ENCODE results near the gene ZC2HC1B. TPM values are rescaled to one million over a fixed set of nuclear protein-coding genes. Genes with fewer than 3 reads are reported as not detected.

ZC2HC1B gene
- total and polyA plus RNA-seq, 8 donors, result not detected

DNA sequence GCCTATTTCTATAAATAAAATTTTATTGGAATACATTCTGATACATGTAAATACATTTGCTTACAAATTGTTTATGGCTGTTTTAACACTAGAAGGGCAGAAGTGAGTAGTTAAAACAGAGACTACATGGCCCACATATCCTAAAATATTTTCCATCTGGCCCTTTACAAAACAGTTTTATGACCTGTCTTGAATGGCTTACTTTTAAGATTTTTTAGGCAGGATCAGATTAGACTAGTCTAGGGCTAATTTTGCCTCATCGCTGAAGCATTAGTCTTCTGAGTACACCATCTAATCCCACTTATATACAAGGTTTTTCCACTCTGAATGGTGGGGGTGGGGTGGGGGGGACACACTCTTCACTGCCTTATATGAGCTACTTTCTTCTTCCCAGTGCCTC is 116.6 kb downstream of the ZC2HC1B start:
- Histone ChIP-seq H3K27me3 (no peaks in the 10 kb centered on the region), H3K27ac (no peak overlapping the region), H3K4me3 (no peak overlapping the region), H3K4me1 (no peaks in the 10 kb centered on the region), H3K9me3 (no peaks in the 10 kb centered on the region), H3K36me3 (no peaks in the 10 kb centered on the region)
- intact Hi-C loops (cut with DNase I), result no loop called here
- no peak for DNase-seq
- no peak for ATAC-seq
- TF ChIP-seq CTCF (IDR thresholded peaks at IDR 0.05), result no peak

- no peak for TF ChIP-seq CTCF (IDR thresholded peaks at IDR 0.05)
- no peak for DNase-seq
- H3K4me3 ChIP-seq, result no peak overlapping the region
- H3K27me3 ChIP-seq, result no peaks in the 10 kb centered on the region
- H3K4me1 ChIP-seq, result no peaks in the 10 kb centered on the region
- no peaks in the 10 kb centered on the region for H3K9me3 ChIP-seq
- intact Hi-C loops (cut with DNase I), result no loop called here
- no peak for ATAC-seq
- no peaks in the 10 kb centered on the region for H3K36me3 ChIP-seq
- no peak overlapping the region for H3K27ac ChIP-seq
These were observed 118.7 kb downstream of the ZC2HC1B start for GRCh38 chr6:143982968-143983367.

DNA sequence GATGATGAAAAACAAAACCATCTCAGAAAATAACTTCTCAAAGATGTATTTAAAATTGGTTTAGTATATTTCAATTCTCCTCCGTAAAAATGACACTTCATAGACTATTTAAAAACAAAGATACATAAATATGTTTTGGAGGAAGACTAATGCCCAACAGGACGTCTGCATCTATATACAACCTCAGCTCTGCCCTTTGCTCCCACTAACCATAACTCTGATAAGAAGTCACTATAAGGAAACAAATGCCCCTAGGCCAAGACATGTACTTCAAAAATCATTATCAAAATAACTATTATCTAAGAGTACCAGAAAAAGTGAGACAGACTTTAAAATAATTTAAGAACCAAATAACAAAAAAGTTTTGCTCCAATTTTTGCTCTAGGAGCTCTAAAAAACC is 120.4 kb downstream of the ZC2HC1B start:
- Histone ChIP-seq H3K27me3 (no peaks in the 10 kb centered on the region), H3K4me1 (no peaks in the 10 kb centered on the region), H3K27ac (no peak overlapping the region), H3K9me3 (no peaks in the 10 kb centered on the region), H3K36me3 (no peaks in the 10 kb centered on the region), H3K4me3 (no peak overlapping the region)
- DNase-seq, result no peak
- ATAC-seq, result no peak
- TF ChIP-seq CTCF (IDR thresholded peaks at IDR 0.05), result no peak
- intact Hi-C loops (cut with DNase I), result no loop called here

DNA sequence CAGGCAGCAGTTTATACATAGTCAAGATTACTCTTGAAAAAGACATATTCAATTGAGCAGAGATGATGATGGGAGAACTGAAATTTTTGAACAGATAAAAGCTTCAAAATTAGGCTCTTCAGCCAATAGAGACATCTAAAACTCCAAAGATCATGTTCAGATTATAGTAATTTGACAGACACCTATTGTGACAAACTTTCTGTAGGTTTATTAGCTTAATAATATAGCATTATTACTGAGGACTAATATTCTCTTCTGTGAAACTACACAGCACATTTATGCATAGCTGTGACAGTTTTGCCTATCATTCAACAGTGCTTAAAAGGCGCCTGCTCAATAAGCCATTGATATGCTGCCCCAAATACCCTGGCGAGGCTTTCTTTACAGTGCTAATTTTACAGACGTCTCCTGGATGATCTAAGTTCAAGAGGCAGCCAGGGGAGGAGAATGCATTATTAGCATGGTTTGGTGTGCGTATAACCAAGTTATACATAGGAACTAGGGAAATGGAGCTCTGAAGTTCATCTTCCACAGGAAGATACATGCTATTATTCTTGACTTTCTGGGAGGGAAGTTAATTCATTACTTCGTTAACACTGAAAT is 122.3 kb downstream of the ZC2HC1B start:
- Histone ChIP-seq H3K4me3 (no peak overlapping the region), H3K4me1 (no peaks in the 10 kb centered on the region), H3K27me3 (no peaks in the 10 kb centered on the region), H3K9me3 (no peaks in the 10 kb centered on the region), H3K27ac (no peak overlapping the region), H3K36me3 (no peaks in the 10 kb centered on the region)
- no peak for TF ChIP-seq CTCF (IDR thresholded peaks at IDR 0.05)
- DNase-seq (no peak), ATAC-seq (no peak)
- intact Hi-C loops (cut with DNase I), result no loop called here

Other genes with a start within 250 kb of the ZC2HC1B start
- 10 to 100 TPM; 67.0 to 71.1 TPM for gene PHACTR2, start 186.5 kb upstream of the ZC2HC1B start, total RNA-seq
- gene PHACTR2, start 186.5 kb upstream of the ZC2HC1B start, polyA plus RNA-seq (ENCODE audit: insufficient read length in 6 of 6), result 10 to 100 TPM; 43.7 to 54.5 (median 47.2) TPM
- gene LTV1, start 21.1 kb upstream of the ZC2HC1B start, total RNA-seq, result 10 to 100 TPM; 16.1 to 24.2 TPM
- gene LTV1, start 21.1 kb upstream of the ZC2HC1B start, polyA plus RNA-seq (ENCODE audit: insufficient read length in 6 of 6), result 10 to 100 TPM; 37.6 to 47.5 (median 39.0) TPM
- 10 to 100 TPM; 38.5 to 39.4 TPM for gene PLAGL1, start 143.8 kb downstream of the ZC2HC1B start, total RNA-seq
- 100 to 1,000 TPM; 129 to 166 (median 147) TPM for gene PLAGL1, start 143.8 kb downstream of the ZC2HC1B start, polyA plus RNA-seq (ENCODE audit: insufficient read length in 6 of 6)
- 100 to 1,000 TPM; 118 to 130 TPM for gene SF3B5, start 231.1 kb downstream of the ZC2HC1B start, total RNA-seq
- gene SF3B5, start 231.1 kb downstream of the ZC2HC1B start, polyA plus RNA-seq (ENCODE audit: insufficient read length in 6 of 6), result 100 to 1,000 TPM; 100 to 135 (median 116) TPM

Data from left lung (tissue), 10 donors.